Prostate gland (tissue), 2 donors: ENCODE results near the gene SLC25A26.

ENCODE experiments used
- CTCF ChIP-seq, 4 experiments: fragments of 200-600 bp in 2 of 4; fragments of 450-650 bp in 2 of 4; sonication (generic) in 2 of 4; IDR thresholded peaks; 1 replicate in 3 of 4; 2 replicates in 1 of 4; pipeline ENCODE4 v1.5.1; 2016 to 2019; ENCODE audit warnings: antibody characterized with exemption in 4 of 4, mild to moderate bottlenecking in 2 of 4, moderate library complexity in 2 of 4
- POLR2A ChIP-seq: fragments of 450-650 bp; IDR thresholded peaks from one replicate; pipeline ENCODE4 v1.6.1; 2016; ENCODE audit warnings: antibody characterized with exemption, mild to moderate bottlenecking
- POLR2AphosphoS5 ChIP-seq: sonication (generic); formaldehyde crosslinking; IDR thresholded peaks from one replicate; pipeline ENCODE4 v1.6.1; 2017; ENCODE audit warnings: antibody characterized with exemption

DNA sequence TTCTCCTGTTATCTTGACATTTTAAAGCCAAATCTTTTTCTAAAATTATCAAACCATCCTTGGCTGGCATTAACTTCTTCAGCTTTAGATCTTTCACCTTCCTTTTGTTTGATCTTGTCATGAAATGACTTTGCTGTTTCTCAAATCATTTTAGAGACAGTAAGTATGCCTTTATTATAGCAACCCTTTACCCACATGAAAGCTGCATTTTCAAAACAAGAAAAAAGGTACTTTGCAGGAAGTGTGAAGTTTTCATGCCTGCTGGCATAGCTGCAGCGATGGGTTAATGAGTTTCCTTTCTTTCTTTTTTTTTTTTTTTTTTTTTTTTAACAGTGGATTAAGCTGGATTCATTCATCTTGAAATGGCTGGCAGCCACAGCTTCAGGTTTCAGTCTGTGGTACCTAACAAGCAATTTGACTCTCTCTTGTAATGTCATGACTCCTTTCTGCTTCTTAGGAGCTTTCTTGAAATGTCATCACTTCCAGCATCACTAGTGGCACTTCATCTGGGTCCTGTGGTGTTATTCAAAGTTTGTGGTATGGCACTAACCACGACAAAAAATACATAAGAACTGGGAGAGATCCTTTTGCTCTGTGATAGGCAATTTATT, 18.8 kb downstream of the SLC25A26 start:
- TF ChIP-seq CTCF (IDR thresholded peaks at IDR 0.05), result no peak
- no peak for TF ChIP-seq POLR2A
- TF ChIP-seq POLR2AphosphoS5, result no peak
